Measurements from ENCODE around the gene KCNIP4.

KCNIP4 gene

DNA sequence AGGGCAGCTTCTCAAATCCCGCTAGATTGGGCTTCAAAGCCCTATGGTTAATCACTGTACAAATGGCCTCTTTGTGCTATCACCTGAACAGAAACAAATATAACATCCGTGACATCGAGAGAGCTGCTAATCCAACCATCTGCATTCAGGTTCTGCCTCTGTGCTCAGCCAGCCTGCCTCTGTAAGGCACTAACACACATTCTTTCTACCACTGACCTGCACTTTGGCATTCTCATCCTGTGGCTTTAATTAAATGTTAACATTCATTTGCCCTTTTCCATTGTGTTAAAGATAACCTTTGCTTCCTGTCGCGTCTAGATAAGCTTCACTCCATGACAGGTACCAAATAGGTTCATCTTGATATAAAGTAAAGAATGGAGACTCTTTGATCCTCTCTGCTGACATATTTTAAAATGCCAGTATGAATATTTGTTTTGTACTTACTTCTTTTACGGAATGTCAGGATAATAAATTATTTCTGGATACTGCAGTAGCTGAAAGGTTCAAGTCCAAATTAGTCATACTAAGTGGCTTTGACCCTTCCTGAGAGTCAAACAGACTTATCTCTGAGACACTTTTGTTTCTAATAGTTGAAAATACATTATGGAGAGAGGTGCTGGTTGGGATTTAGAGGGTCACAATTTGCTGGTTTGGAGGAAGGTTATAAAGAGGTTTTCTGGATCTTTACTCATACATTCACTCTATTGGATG is 742.6 kb downstream of the KCNIP4 start:
- Histone ChIP-seq H3K27me3 (ENCODE audit: control insufficient read depth in 1 of 2, insufficient read depth in 2 of 2, low read length in 2 of 2) (no peaks in the 10 kb centered on the region), H3K27ac (ENCODE audit: low read length) (no peak overlapping the region), H3K9ac (ENCODE audit: low read length in 2 of 2) (no peak overlapping the region), H3K4me3 (ENCODE audit: low read length in 2 of 2) (no peak overlapping the region), H3K36me3 (ENCODE audit: control insufficient read depth in 2 of 2, insufficient read depth in 2 of 2, low read length in 2 of 2) (no peaks in the 10 kb centered on the region), H3K9me3 (ENCODE audit: control insufficient read depth in 2 of 2, low read length in 2 of 2) (no peaks in the 10 kb centered on the region), H3K4me1 (ENCODE audit: control insufficient read depth, insufficient read depth, low read length) (no peaks in the 10 kb centered on the region)

DNA sequence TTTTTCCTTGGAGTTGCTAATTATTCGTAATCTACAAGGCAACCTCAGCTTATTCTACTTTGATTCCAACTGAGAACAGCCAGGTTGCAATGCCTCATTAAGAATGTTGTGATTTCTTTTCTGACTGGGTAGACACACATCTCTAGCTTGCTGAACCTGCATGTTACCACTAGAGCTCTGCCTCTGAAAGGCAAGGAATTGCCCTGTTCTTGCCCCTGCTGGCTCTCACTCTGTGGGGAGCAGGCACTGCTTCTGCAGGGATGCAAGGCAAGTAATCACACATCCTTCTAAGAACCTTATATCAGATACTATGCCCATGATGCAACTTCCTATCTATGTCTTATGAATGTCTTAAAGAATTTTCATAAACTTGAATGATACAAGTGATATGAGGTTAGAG is 745.2 kb downstream of the KCNIP4 start:
- H3K4me3 ChIP-seq (ENCODE audit: low read length in 2 of 2), result no peak overlapping the region
- no peaks in the 10 kb centered on the region for H3K9me3 ChIP-seq (ENCODE audit: control insufficient read depth in 2 of 2, low read length in 2 of 2)
- no peaks in the 10 kb centered on the region for H3K36me3 ChIP-seq (ENCODE audit: control insufficient read depth in 2 of 2, insufficient read depth in 2 of 2, low read length in 2 of 2)
- H3K9ac ChIP-seq (ENCODE audit: low read length in 2 of 2), result no peak overlapping the region
- H3K4me1 ChIP-seq (ENCODE audit: control insufficient read depth, insufficient read depth, low read length), result no peaks in the 10 kb centered on the region
- H3K27ac ChIP-seq (ENCODE audit: low read length), result no peak overlapping the region
- no peaks in the 10 kb centered on the region for H3K27me3 ChIP-seq (ENCODE audit: control insufficient read depth in 1 of 2, insufficient read depth in 2 of 2, low read length in 2 of 2)

GRCh38 chr4:21202959-21203358 is 745.6 kb downstream of the KCNIP4 start:
- no peaks in the 10 kb centered on the region for H3K27me3 ChIP-seq (ENCODE audit: control insufficient read depth in 1 of 2, insufficient read depth in 2 of 2, low read length in 2 of 2)
- H3K4me1 ChIP-seq (ENCODE audit: control insufficient read depth, insufficient read depth, low read length), result no peaks in the 10 kb centered on the region
- H3K9me3 ChIP-seq (ENCODE audit: control insufficient read depth in 2 of 2, low read length in 2 of 2), result no peaks in the 10 kb centered on the region
- no peak overlapping the region for H3K27ac ChIP-seq (ENCODE audit: low read length)
- no peak overlapping the region for H3K4me3 ChIP-seq (ENCODE audit: low read length in 2 of 2)
- no peak overlapping the region for H3K9ac ChIP-seq (ENCODE audit: low read length in 2 of 2)
- no peaks in the 10 kb centered on the region for H3K36me3 ChIP-seq (ENCODE audit: control insufficient read depth in 2 of 2, insufficient read depth in 2 of 2, low read length in 2 of 2)

DNA sequence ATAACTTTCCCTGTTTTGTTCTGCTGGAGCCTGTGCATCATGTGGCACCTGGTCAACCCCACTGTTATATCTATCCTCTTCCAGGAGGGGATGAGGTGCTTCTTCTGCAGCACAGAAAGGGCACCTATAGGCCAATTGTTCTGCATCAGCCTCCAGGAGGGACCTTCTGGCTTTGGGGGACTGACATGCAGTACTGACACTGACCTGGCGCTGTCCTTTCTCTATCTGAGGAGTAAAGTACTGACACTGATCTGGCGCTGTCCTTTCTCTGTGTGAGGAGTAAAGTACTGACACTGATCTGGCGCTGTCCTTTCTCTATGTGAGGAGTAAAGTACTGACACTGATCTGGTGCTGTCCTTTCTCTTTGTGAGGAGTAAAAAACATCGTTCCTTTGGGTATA is 749.9 kb downstream of the KCNIP4 start:
- Histone ChIP-seq H3K4me3 (ENCODE audit: low read length in 2 of 2) (no peak overlapping the region), H3K4me1 (ENCODE audit: control insufficient read depth, insufficient read depth, low read length) (no peaks in the 10 kb centered on the region), H3K9ac (ENCODE audit: low read length in 2 of 2) (no peak overlapping the region), H3K36me3 (ENCODE audit: control insufficient read depth in 2 of 2, insufficient read depth in 2 of 2, low read length in 2 of 2) (no peaks in the 10 kb centered on the region), H3K9me3 (ENCODE audit: control insufficient read depth in 2 of 2, low read length in 2 of 2) (peaks cover 0 to 3% of the 10 kb centered on the region in 2 donors), H3K27me3 (ENCODE audit: control insufficient read depth in 1 of 2, insufficient read depth in 2 of 2, low read length in 2 of 2) (no peaks in the 10 kb centered on the region), H3K27ac (ENCODE audit: low read length) (no peak overlapping the region)

DNA sequence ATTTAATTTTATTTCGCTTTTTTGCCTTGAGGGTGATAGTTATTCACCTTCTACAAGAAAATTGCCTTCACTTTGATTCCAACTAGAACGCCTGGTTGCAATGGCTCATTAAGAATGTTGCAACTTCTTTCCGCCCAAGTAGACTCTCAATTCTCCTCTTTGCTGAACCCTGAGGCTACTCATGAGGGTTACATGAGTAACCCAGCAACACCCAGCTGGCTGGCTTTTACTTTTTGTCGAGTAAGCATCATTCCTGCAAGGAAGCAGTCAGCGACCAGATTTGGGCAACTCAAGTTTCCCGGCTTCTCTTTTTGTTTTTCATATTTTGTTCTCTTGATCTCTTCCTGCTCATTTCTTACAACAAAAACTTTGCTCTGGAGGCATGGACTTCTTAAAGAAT is 752.9 kb downstream of the KCNIP4 start:
- H3K9me3 ChIP-seq (ENCODE audit: control insufficient read depth in 2 of 2, low read length in 2 of 2), result peaks cover 0 to 3% of the 10 kb centered on the region in 2 donors
- no peaks in the 10 kb centered on the region for H3K4me1 ChIP-seq (ENCODE audit: control insufficient read depth, insufficient read depth, low read length)
- H3K9ac ChIP-seq (ENCODE audit: low read length in 2 of 2), result no peak overlapping the region
- no peaks in the 10 kb centered on the region for H3K27me3 ChIP-seq (ENCODE audit: control insufficient read depth in 1 of 2, insufficient read depth in 2 of 2, low read length in 2 of 2)
- H3K4me3 ChIP-seq (ENCODE audit: low read length in 2 of 2), result no peak overlapping the region
- no peaks in the 10 kb centered on the region for H3K36me3 ChIP-seq (ENCODE audit: control insufficient read depth in 2 of 2, insufficient read depth in 2 of 2, low read length in 2 of 2)
- H3K27ac ChIP-seq (ENCODE audit: low read length), result no peak overlapping the region

- Histone ChIP-seq H3K9me3 (ENCODE audit: control insufficient read depth in 2 of 2, low read length in 2 of 2) (peaks cover 0 to 3% of the 10 kb centered on the region in 2 donors), H3K4me1 (ENCODE audit: control insufficient read depth, insufficient read depth, low read length) (no peaks in the 10 kb centered on the region), H3K36me3 (ENCODE audit: control insufficient read depth in 2 of 2, insufficient read depth in 2 of 2, low read length in 2 of 2) (no peaks in the 10 kb centered on the region), H3K27ac (ENCODE audit: low read length) (no peak overlapping the region), H3K9ac (ENCODE audit: low read length in 2 of 2) (no peak overlapping the region), H3K4me3 (ENCODE audit: low read length in 2 of 2) (no peak overlapping the region), H3K27me3 (ENCODE audit: control insufficient read depth in 1 of 2, insufficient read depth in 2 of 2, low read length in 2 of 2) (no peaks in the 10 kb centered on the region)
Measured at GRCh38 chr4:21192367-21192766, 756.2 kb downstream of the KCNIP4 start.

- no peak overlapping the region for H3K27ac ChIP-seq (ENCODE audit: low read length)
- no peak overlapping the region for H3K4me3 ChIP-seq (ENCODE audit: low read length in 2 of 2)
- H3K9me3 ChIP-seq (ENCODE audit: control insufficient read depth in 2 of 2, low read length in 2 of 2), result peaks cover 0 to 3% of the 10 kb centered on the region in 2 donors
- H3K9ac ChIP-seq (ENCODE audit: low read length in 2 of 2), result no peak overlapping the region
- H3K4me1 ChIP-seq (ENCODE audit: control insufficient read depth, insufficient read depth, low read length), result no peaks in the 10 kb centered on the region
- H3K27me3 ChIP-seq (ENCODE audit: control insufficient read depth in 1 of 2, insufficient read depth in 2 of 2, low read length in 2 of 2), result no peaks in the 10 kb centered on the region
- H3K36me3 ChIP-seq (ENCODE audit: control insufficient read depth in 2 of 2, insufficient read depth in 2 of 2, low read length in 2 of 2), result no peaks in the 10 kb centered on the region
Measured at GRCh38 chr4:21191317-21191716, 757.3 kb downstream of the KCNIP4 start.

- H3K4me1 ChIP-seq (ENCODE audit: control insufficient read depth, insufficient read depth, low read length), result no peaks in the 10 kb centered on the region
- H3K9ac ChIP-seq (ENCODE audit: low read length in 2 of 2), result no peak overlapping the region
- H3K4me3 ChIP-seq (ENCODE audit: low read length in 2 of 2), result no peak overlapping the region
- H3K36me3 ChIP-seq (ENCODE audit: control insufficient read depth in 2 of 2, insufficient read depth in 2 of 2, low read length in 2 of 2), result no peaks in the 10 kb centered on the region
- H3K27ac ChIP-seq (ENCODE audit: low read length), result no peak overlapping the region
- no peaks in the 10 kb centered on the region for H3K27me3 ChIP-seq (ENCODE audit: control insufficient read depth in 1 of 2, insufficient read depth in 2 of 2, low read length in 2 of 2)
- H3K9me3 ChIP-seq (ENCODE audit: control insufficient read depth in 2 of 2, low read length in 2 of 2), result no peaks in the 10 kb centered on the region
Measured at GRCh38 chr4:21184788-21185187, 763.8 kb downstream of the KCNIP4 start.

DNA sequence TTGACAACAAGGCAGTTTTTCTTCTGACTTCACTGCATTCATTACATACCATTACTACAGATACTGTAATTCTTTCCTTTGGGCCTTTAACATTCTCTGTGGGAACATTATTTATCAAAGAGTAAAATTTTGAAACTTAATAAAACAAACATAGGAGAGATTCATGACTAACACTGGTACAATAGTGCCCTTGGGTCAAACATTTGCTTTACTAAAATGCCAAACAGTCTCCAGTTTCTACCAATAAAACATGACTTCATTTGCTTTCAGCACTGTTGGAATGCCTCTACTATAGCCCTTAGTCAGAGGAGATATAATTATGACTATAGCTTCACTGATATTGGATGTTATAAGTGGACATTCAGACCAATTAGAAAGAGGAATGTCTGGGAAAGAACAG is 766.9 kb downstream of the KCNIP4 start:
- H3K4me3 ChIP-seq (ENCODE audit: low read length in 2 of 2), result no peak overlapping the region
- H3K27me3 ChIP-seq (ENCODE audit: control insufficient read depth in 1 of 2, insufficient read depth in 2 of 2, low read length in 2 of 2), result no peaks in the 10 kb centered on the region
- no peaks in the 10 kb centered on the region for H3K9me3 ChIP-seq (ENCODE audit: control insufficient read depth in 2 of 2, low read length in 2 of 2)
- H3K36me3 ChIP-seq (ENCODE audit: control insufficient read depth in 2 of 2, insufficient read depth in 2 of 2, low read length in 2 of 2), result no peaks in the 10 kb centered on the region
- no peak overlapping the region for H3K27ac ChIP-seq (ENCODE audit: low read length)
- no peak overlapping the region for H3K9ac ChIP-seq (ENCODE audit: low read length in 2 of 2)
- H3K4me1 ChIP-seq (ENCODE audit: control insufficient read depth, insufficient read depth, low read length), result no peaks in the 10 kb centered on the region

DNA sequence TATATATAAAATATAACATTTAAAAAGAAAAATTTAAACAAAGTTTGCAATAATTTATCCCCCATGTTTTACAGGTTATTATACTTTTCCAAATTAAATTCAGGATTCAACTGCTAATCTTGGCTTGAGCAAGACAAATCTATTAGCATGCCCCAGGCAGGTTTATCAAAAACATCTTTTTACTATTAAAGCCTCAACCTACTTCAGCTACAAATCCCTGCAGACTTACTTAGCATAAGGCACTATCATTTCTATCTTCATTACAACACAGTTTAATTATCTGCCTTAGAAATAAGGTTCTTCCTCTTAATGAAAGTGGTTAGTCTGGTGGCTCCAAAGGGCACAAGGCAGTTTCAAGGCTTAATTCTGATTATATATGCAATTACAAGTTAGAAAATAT is 770.7 kb downstream of the KCNIP4 start:
- no peak overlapping the region for H3K9ac ChIP-seq (ENCODE audit: low read length in 2 of 2)
- no peak overlapping the region for H3K27ac ChIP-seq (ENCODE audit: low read length)
- H3K36me3 ChIP-seq (ENCODE audit: control insufficient read depth in 2 of 2, insufficient read depth in 2 of 2, low read length in 2 of 2), result no peaks in the 10 kb centered on the region
- H3K4me1 ChIP-seq (ENCODE audit: control insufficient read depth, insufficient read depth, low read length), result no peaks in the 10 kb centered on the region
- H3K4me3 ChIP-seq (ENCODE audit: low read length in 2 of 2), result no peak overlapping the region
- H3K27me3 ChIP-seq (ENCODE audit: control insufficient read depth in 1 of 2, insufficient read depth in 2 of 2, low read length in 2 of 2), result no peaks in the 10 kb centered on the region
- no peaks in the 10 kb centered on the region for H3K9me3 ChIP-seq (ENCODE audit: control insufficient read depth in 2 of 2, low read length in 2 of 2)

DNA sequence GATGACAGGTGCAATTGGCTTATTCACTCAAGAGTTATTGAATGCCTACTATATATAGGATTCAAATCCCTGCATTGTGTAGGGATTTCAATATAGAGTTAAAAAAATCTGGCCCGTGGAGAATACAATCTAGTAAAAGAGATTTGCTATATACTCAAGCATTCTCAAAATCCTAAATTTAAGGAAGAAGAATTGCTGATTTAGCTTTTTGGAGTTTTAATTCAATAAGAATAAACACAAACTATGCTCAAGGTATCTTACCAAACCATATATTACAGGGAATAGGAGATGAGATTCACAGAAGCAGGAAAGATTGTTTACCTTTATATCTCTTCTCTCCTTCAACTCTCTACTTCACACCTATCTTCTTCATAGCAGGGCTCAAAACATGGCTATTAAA is 771.5 kb downstream of the KCNIP4 start:
- Histone ChIP-seq H3K9ac (ENCODE audit: low read length in 2 of 2) (no peak overlapping the region), H3K36me3 (ENCODE audit: control insufficient read depth in 2 of 2, insufficient read depth in 2 of 2, low read length in 2 of 2) (no peaks in the 10 kb centered on the region), H3K9me3 (ENCODE audit: control insufficient read depth in 2 of 2, low read length in 2 of 2) (no peaks in the 10 kb centered on the region), H3K27me3 (ENCODE audit: control insufficient read depth in 1 of 2, insufficient read depth in 2 of 2, low read length in 2 of 2) (no peaks in the 10 kb centered on the region), H3K27ac (ENCODE audit: low read length) (no peak overlapping the region), H3K4me1 (ENCODE audit: control insufficient read depth, insufficient read depth, low read length) (no peaks in the 10 kb centered on the region), H3K4me3 (ENCODE audit: low read length in 2 of 2) (no peak overlapping the region)
